ENCODE data around the gene FAM3C.

- TF ChIP-seq POLR2A (IDR thresholded peaks at IDR 0.05) (no peak), CTCF (IDR thresholded peaks at IDR 0.05) (no peak)
Measured at GRCh38 chr7:121382473-121382872, 13.6 kb downstream of the FAM3C start.
